Stimulated activated CD4-positive, alpha-beta T cell treated with anti-CD3 and anti-CD28 coated beads, Interleukin-2, amount 100 ng/mL, for 24 hours (primary cell): ENCODE data around the gene GDPD5.

Source experiments
- DNase-seq, 2 donors: peaks; one replicate each; pipeline ENCODE4 v3.0.0-alpha.2; 2020

GDPD5 gene

GRCh38 chr11:75510723-75511019 is 15.1 kb downstream of the GDPD5 start:
- no peak for DNase-seq

GRCh38 chr11:75510004-75510722 is 15.6 kb downstream of the GDPD5 start:
- DNase-seq, result no peak

- DNase-seq, result no peak
Observed at GRCh38 chr11:75509020-75509720, 16.6 kb downstream of the GDPD5 start.

- peak in 1 of 2 donors; percentile 17 for DNase-seq
Observed at GRCh38 chr11:75508051-75508561, 17.6 kb downstream of the GDPD5 start.

GRCh38 chr11:75507571-75507970 is 18.2 kb downstream of the GDPD5 start:
- DNase-seq, result no peak

- no peak for DNase-seq
Observed at GRCh38 chr11:75506827-75507226, 18.9 kb downstream of the GDPD5 start.

- no peak for DNase-seq
Observed at GRCh38 chr11:75505916-75506692, 19.6 kb downstream of the GDPD5 start.

GRCh38 chr11:75504501-75504900 is 21.2 kb downstream of the GDPD5 start:
- no peak for DNase-seq

GRCh38 chr11:75503531-75504099 is 22.1 kb downstream of the GDPD5 start:
- DNase-seq, result no peak

GRCh38 chr11:75502138-75502537 is 23.6 kb downstream of the GDPD5 start:
- no peak for DNase-seq

- no peak for DNase-seq
Observed at GRCh38 chr11:75500742-75501141, 25.0 kb downstream of the GDPD5 start.

- DNase-seq, result no peak
Observed at GRCh38 chr11:75499423-75500190, 26.1 kb downstream of the GDPD5 start.

- DNase-seq, result no peak
Observed at GRCh38 chr11:75498556-75499255, 27.0 kb downstream of the GDPD5 start.

GRCh38 chr11:75497788-75498409 is 27.8 kb downstream of the GDPD5 start:
- DNase-seq, result no peak

GRCh38 chr11:75496305-75496752 is 29.4 kb downstream of the GDPD5 start:
- DNase-seq, result no peak

GRCh38 chr11:75495749-75496304 is 29.9 kb downstream of the GDPD5 start:
- DNase-seq, result no peak

- no peak for DNase-seq
Observed at GRCh38 chr11:75493626-75494025, 32.1 kb downstream of the GDPD5 start.

- peak; percentile 57 to 61 for DNase-seq
Observed at GRCh38 chr11:75492181-75492820, 33.4 kb downstream of the GDPD5 start.

GRCh38 chr11:75491465-75491864 is 34.3 kb downstream of the GDPD5 start:
- no peak for DNase-seq
